ENCODE measurements around the gene ZNF135. TPM values are rescaled to one million over a fixed set of nuclear protein-coding genes. Genes with fewer than 3 reads are reported as not detected.

ZNF135 gene
- polyA plus RNA-seq, 4 donors: 19.2 to 31.1 (median 26.1) TPM

DNA sequence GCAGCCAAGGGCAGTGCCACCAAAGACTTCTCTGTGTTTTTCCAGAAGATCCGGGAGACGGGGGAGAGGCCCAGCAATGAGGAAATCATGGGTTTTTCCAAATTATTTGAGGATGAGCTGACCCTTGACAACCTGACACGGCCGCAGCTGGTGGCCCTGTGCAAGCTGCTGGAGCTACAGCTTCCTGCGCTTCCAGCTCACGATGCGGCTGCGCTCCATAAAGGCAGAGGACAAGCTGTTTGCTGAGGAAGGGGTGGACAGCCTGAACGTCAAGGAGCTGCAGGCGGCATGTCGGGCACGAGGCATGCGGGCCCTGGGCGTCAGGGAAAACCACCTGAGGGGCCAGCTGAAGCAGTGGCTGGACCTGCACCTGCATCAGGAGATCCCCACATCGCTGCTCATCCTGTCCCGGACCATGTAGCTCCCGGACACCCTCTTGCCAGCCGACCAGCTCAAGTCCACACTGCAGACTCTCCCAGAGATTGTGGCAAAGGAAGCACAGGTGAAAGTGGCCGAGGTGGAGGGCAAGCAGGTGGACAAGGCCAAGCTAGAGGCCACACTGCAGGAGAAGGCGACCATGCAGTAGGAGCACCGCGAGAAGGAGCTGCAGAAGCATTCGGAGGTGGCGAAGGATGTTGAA lies 13.6 kb upstream of the ZNF135 start:
- no peak for DNase-seq (ENCODE audit: low read depth in 4 of 4, low spot score in 2 of 4)

DNA sequence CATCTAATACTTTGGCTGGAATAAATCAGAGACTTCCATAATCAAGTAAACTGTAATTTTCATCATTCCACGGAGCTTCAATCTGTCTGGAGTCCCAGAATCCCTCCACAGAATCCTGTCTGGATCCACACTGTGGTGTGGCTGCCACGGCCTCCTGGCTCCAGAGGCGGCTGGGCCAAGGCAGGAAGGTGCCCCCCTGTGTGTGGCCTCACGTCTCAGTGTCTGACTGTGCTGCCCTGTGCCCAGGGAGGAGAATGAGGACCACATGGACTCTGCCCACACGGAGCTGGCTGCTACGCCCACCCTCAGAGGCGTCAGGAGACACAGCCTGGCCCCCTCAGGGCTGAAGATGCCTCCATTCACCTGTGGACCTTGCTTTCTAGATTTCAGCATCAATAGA lies 12.2 kb upstream of the ZNF135 start:
- DNase-seq (ENCODE audit: low read depth in 4 of 4, low spot score in 2 of 4): no peak

DNA sequence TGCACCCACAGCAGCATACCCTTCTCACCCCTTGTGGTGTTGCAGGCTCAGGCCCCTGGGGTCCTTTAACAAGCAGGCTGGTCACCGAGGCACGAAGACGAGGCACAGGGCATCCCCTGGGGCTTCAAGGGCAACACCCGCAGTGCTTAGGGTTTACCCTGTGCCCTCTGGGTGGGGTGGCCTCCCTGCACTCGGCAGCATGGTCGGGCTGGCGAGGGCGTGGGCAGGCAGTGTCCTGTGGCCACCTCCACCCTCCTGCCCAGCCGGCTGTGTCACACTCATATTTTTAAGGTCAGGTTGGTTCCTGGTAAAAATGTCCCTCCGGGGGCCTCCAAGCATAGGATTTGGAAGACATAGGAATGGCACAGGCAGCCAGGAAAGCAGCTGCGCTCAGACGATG lies 11.4 kb upstream of the ZNF135 start:
- DNase-seq (ENCODE audit: low read depth in 4 of 4, low spot score in 2 of 4): no peak

DNA sequence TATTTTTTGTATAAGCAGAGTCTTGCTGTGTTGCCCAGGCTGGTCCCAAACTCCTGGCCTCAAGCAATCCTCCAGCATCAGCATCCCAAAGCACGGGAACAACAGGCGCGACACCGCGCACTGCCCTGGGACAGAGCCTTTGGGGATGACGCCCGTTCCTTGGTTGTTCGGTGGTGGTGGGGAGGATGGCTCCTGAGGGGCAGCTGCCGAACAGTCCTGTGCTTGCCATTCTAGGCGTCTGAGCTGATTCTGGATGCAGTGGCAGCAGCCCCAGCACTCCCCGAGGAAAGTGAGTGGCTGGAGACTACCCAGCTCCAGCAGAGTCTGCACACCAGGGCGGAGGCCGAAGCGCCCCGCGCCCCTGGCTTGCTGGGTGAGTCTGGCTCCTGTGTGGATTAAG lies 6.8 kb upstream of the ZNF135 start:
- no peak for DNase-seq (ENCODE audit: low read depth in 4 of 4, low spot score in 2 of 4)

DNA sequence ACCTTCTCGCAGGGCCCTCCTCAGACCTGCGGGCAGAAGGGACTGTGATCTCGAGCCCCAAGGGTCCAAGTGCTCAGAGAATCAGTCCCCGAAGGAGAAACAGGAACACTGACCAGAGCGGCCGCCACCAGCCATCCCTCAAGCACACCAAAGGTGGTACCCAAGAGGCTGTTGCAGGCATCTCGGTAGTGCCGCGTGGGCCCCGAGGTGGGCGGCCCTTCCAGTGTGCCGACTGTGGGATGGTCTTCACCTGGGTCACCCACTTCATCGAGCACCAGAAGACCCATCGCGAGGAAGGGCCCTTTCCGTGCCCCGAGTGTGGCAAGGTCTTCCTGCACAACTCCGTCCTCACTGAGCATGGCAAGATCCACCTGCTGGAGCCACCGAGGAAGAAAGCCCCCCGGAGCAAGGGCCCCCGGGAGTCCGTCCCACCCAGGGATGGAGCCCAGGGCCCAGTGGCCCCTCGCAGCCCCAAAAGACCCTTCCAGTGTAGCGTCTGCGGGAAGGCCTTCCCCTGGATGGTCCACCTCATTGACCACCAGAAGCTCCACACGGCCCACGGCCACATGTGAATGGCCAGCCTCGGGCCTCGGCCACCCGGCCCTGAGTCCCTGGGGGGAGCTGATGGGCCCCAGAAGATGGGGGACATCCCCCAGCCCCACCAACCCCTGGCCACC lies 5.5 kb upstream of the ZNF135 start:
- no peak for DNase-seq (ENCODE audit: low read depth in 4 of 4, low spot score in 2 of 4)

DNA sequence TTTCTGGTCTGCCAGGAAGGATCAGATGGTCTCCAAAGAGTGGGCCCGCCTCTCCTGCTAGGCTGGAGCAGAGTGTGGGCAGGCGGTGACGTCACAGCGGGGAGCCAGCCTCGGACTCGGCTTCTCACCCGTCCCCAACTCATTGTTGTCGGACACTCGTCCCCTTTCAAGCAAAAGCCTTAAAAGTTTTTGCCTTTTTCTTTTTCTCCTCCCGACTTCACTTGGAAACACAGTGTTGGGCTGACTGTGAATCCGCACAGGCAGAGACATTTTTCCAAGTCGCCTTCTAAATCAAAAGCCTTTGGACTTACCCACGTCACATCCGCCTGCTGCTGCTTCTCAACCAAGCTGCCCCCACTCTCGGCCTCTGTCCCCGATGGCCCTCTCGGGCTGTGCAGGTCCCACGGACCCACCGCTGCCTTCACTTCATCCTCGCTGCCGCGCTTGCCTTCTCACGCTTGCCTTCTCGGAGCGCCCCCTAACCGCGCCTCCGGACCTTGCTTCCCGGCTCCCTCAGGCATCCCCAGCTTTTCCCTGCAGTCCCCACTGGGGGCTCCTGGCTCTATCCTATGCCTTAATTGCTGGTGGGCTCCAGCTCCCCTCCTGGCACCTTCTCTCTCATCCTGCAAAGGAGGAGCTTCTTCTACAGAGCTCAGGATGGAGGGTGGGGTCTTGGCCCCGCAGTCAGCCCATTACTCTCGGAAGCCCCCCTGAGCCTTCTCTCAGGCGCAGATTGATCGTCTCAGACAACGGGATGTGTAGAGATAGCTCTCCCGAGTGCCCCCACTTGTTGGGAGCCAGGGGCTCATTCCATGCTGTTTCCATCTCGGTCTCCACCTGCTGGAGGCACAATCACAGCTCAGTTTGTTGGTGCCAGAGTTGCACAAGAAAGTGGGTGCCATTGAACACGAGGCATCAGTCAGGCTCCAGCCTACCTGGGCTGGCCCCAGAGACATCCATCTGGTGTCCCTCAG lies 3.9 kb upstream of the ZNF135 start:
- DNase-seq (ENCODE audit: low read depth in 4 of 4, low spot score in 2 of 4): peak in 1 of 4 donors; percentile 56

DNA sequence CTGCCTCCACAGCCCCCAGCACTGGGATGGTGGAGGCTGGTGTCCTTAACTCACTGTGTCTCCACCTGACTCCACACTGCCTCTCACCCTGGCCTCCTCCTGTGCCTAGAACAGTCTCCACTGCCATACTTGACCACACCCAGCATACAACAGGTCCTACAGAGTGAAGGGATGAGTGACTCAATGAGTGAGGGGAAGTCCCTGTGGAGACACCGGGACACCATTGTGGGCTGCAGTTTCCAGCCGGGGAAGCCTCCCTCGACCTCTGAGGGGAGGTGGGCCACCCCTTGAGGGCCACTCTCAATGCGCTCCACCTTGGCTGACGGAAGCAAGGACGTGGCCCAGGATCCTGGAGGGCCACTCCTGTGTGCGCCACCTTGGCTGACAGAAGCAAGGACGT lies 2.8 kb upstream of the ZNF135 start:
- no peak for DNase-seq (ENCODE audit: low read depth in 4 of 4, low spot score in 2 of 4)

DNA sequence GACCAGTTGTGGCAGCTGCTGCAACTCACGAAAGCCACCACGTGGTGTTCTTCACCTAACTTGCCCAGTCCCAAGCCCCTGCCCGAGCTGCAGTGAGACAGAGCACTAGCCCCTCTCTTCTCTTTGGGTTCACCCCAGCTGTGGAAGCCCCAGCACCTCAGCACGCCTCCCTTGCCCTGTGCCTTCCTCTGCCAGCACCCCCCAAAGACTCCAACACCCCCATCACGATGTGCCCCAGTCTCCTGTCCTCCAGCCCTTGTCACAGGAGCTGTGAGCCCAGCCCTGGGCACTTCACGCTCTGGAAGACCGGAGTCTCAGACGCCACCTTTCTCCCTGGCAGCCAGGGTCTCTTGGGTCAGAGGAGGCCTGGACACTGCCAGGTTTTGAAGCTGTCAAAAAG lies 2.2 kb upstream of the ZNF135 start:
- DNase-seq (ENCODE audit: low read depth in 4 of 4, low spot score in 2 of 4): no peak

DNA sequence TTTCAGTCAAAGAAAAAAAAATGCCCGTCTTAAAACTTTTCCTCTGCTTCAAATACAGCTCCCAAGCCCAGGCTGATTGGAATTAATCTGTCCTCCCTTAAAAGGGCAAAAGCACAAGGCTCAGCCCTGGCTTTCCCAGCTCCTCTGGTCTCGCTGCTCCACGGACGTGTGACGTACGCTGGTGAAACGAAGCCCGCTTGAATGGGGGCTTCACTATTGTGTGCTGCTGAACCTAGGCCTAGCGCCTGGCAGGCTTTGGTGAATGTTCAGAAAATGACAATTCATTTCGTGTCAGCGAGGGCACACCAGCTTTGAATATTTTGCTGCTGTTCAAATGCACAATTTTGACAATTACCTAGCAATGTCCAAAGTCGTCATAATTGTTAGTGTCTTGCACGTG lies 615 bp upstream of the ZNF135 start:
- DNase-seq (ENCODE audit: low read depth in 4 of 4, low spot score in 2 of 4): no peak

DNA sequence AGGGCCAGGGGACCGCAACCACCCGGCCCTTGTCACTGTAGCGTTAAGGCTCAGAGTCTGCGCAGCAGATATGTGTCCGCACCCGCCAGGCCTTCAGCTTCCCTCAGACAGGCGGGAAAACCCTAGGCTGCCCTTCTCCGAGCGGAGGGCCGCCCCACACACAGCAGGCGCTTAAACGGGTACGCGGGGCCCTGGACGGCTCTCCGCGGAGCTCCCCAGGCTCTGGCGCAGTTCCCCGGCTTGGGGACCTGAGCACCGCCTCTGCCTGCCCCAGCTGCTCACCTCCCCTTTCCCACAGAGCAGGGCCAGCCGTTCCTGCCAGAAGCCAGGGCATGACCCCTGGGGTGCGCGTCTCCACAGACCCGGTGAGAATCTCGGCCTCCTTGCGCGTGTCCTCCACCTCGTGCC lies 593 bp downstream of the ZNF135 start:
- DNase-seq (ENCODE audit: low read depth in 4 of 4, low spot score in 2 of 4): no peak

DNA sequence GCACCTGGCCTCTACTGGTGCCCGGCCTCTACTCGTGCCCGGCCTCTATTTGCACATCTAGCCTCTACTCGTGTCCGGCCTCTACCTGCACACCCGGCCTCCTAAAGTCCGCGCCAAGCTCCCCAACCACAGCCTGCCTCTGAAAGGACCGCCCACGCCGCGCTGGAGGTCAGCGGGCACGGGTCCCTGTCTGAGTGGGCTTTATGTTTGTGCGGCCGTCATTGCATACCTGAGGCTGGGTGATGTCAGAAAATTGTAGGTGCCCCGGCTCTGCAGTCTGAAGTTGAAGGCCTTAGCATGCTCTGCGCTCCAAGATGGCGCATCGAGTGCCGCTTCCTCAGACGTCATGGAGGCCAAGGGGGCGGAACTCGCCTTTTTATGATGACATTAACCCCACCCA lies 1.1 kb downstream of the ZNF135 start:
- DNase-seq (ENCODE audit: low read depth in 4 of 4, low spot score in 2 of 4): no peak

DNA sequence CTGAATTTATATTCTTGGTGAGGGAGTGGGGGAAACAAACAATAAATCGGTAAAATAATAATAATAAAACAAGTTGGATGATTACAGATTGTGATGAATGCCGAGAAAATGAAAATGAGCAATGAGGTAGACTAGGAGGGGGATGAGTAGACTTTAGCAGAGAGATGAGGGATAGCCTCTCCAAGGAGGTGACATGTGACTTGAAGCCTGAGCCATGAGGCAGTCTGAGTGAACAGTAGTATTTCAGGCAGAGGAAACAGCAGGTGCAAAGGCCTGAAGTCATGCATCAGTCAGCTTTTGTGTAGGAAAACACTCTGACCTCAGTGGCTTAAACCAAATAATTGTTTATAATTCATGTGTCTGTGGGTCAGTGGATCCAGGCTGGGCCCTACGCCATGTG lies 4.6 kb downstream of the ZNF135 start:
- DNase-seq (ENCODE audit: low read depth in 4 of 4, low spot score in 2 of 4): no peak

DNA sequence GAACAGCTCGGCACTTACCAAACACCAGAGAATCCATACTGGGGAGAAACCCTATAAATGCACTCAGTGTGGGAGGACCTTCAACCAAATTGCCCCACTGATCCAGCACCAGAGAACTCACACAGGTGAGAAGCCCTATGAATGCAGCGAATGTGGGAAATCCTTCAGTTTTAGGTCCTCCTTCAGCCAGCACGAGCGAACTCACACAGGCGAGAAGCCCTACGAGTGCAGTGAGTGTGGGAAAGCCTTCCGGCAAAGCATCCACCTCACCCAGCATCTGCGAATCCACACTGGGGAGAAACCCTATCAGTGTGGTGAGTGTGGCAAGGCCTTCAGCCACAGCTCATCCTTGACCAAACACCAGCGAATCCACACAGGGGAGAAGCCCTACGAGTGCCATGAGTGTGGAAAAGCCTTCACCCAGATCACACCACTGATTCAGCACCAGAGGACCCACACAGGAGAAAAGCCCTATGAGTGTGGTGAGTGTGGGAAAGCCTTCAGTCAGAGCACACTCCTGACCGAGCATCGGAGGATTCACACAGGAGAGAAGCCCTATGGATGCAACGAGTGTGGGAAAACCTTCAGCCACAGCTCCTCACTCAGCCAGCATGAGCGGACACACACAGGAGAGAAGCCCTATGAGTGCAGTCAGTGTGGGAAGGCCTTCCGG lies 8.3 kb downstream of the ZNF135 start:
- DNase-seq (ENCODE audit: low read depth in 4 of 4, low spot score in 2 of 4): no peak

DNA sequence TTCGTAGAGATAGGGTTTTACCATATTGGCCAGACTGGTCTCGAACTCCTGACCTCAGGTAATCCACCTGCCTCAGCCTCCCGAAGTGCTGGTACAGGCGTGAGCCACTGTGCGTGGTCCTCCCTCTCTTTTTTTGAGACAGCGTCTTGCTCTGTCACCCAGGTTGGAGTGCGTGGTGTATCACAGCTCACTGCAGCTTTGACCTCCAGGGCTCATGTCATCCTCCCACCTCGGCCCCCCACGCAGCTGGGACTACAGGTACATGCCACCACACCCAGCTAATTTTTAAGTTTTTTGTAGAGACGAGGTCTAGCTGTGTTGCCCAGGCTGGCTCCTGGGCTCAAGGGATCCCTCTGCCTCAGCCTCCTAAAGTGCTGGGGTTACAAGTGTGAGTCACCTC lies 20.7 kb downstream of the ZNF135 start:
- no peak for DNase-seq (ENCODE audit: low read depth in 4 of 4, low spot score in 2 of 4)

DNA sequence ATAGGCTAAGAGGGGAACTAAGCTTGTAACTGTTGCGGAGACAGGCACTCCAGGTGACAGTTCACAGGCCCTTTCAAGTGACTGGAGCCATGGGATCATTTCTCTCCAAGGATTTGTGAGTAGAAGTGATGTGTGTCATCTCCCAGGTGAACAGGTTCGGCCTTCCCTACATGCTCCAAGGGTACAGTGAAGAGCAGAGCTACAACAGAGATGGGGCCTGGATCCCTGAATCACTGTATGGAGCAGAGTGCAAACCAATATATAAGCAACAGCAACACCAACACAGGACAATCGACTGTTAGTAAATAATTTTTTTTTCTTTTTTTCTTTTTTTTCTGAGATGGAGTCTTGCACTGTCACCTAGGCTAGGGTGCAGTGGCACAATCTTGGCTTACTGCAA lies 23.9 kb downstream of the ZNF135 start:
- DNase-seq (ENCODE audit: low read depth in 4 of 4, low spot score in 2 of 4): no peak

DNA sequence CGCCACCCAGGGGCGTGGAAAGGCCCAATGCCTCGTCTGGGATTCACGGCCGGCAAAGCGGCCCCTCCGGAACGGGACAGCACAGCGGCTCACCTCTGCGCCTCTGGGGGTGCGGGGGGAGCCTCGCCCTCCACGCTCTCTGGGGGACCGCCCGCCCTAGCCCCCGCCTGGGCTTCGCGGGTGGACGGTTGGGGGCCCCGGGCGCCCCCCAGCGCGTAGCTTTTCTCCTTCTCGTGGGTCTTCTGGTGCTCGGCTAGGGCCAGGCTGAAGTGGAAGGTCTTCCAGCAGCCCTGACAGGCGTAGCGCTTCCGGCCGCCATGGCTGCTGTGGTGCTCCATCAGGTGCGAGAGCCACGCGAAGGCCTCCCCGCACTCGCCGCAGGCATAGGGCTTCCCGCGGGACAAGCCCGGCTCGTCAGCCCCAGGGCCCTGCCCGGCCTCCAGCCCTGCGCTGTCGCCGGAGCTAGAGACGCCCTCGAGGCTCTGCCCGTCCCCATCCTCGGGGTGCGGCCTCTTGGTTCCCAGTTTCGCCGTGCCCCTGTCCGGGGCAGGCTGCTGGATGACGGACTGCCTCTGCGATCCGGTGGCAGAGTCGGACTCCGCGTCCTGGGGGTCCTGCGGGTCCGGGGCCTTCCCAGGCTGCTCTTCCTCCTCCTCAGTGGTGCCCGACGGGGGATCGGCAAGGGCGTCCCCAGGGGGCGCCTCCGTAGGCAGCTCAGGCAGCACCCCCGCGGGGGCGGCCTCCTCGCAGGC lies 25.7 kb downstream of the ZNF135 start:
- no peak for DNase-seq (ENCODE audit: low read depth in 4 of 4, low spot score in 2 of 4)

DNA sequence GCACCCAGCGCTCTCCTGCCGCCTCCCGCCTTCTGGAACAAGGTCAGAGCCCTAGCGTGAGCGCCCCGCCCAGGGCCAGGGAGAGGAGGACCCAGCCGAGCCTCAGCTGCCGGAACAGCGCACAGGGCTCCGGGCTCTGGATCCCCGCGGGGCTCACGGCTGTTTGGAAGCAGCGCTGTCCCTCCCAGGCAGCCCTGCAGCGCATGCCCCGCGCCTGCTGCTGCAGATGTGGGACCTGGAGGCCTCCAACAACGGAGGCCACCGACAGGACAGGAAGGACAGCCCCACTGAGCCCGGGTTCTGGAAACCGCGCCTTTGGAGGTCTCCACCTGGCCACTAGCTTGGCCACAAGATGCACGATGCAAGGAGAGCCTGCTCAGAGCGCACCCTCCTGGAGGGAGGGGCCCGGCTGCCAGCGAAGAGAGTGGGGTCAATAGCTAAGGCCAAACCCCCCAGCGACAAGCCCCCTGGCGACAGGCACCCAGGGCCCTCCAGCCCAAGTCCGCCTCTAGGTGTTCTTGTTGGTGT lies 26.3 kb downstream of the ZNF135 start:
- no peak for DNase-seq (ENCODE audit: low read depth in 4 of 4, low spot score in 2 of 4)

DNA sequence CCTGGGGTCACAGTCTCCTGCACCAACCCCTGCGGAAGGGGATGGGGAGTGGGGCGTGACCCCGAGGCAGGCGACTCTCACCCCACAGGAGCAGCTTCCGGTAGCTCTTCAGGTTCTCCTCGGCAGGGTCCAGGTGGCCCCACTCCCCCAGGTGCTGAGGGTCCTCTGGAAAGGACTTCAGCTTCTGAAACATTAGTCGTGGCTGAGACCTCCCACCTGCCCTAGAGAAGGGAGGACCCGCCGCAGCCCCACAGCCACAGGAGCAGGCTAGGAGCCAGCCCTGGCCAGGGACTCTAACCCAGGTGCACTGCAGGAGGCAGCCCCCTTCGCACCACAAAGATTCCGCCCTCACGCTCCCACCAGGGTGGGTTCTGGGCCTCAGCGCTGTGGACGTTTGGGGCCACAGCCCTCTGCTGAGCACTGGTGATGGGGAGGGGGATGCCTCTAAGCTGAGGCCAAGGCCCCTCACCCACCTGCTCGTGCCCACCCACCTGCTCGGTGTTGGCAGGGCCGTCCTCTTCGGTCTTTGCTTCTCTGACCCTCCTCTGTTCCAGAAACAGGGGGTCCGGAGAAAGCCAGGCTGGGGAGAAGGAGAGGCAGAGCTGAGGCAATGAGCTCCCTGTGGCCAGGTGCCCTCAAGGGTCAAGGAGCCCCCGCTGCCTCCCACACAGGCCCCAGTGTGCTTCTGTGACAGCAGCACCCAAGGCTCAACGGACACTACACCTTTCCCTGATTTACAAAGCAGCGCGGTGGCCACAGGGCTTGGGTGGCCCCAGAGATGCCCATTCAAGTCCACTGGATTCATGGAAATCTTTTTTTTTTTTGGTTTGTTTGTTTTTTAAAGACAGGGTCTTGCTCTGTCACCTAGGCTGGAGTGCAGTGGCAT lies 28.0 kb downstream of the ZNF135 start:
- DNase-seq (ENCODE audit: low read depth in 4 of 4, low spot score in 2 of 4): no peak

DNA sequence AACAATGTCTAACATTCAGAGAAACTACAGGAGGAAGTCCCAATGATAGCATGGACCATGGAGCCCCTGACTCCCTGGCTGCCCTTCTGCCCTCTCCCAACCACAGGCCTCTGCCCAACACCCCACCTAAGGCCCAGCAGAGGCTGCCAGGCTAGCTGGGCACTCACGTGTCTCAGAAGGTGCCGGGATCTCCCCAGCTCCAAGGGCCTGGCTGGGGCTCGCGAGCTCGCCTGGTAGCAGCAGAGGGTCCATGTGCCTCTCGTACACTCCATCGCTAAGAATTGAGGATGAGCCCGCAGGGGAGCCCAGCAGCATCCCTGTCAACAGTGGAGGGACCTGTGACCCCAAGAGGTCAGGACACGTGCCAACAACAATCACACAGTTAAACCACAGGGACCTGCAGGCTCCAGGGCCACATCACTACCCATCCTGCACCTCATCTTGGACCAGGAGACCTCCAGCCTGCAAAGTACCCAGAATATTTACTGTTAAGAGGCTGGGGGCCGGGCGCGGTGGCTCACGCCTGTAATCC lies 29.5 kb downstream of the ZNF135 start:
- no peak for DNase-seq (ENCODE audit: low read depth in 4 of 4, low spot score in 2 of 4)

Measured in left renal cortex interstitium (tissue), 4 donors.